Measurements from ENCODE around the gene ZNF653.
A peak's percentile ranks its signal among the peaks of the same experiment; 100 is the strongest.

Gene ZNF653

GRCh38 chr19:11505504-11506100 lies at the start of gene ZNF653:
Gene ZNF653, minus strand, starts transcription at chr19:11505839. Its CDS starts 53 bp downstream, at chr19:11505786.
- peak; percentile 90 to 93 for DNase-seq (ENCODE audit: low read depth in 2 of 2, low spot score in 1 of 2)

GRCh38 chr19:11555246-11555645 lies 49.6 kb upstream of the ZNF653 start:
- no peak for DNase-seq (ENCODE audit: low read depth in 2 of 2, low spot score in 1 of 2)

- DNase-seq (ENCODE audit: low read depth in 2 of 2, low spot score in 1 of 2) = no peak
Measured at GRCh38 chr19:11554160-11554559, 48.5 kb upstream of the ZNF653 start.

GRCh38 chr19:11552666-11553372 lies 47.2 kb upstream of the ZNF653 start:
- DNase-seq (ENCODE audit: low read depth in 2 of 2, low spot score in 1 of 2) = no peak

GRCh38 chr19:11551603-11552235 lies 46.1 kb upstream of the ZNF653 start:
- no peak for DNase-seq (ENCODE audit: low read depth in 2 of 2, low spot score in 1 of 2)

GRCh38 chr19:11550265-11550664 lies 44.6 kb upstream of the ZNF653 start:
- DNase-seq (ENCODE audit: low read depth in 2 of 2, low spot score in 1 of 2) = no peak

GRCh38 chr19:11549386-11549953 lies 43.8 kb upstream of the ZNF653 start:
- DNase-seq (ENCODE audit: low read depth in 2 of 2, low spot score in 1 of 2) = no peak

GRCh38 chr19:11547929-11548700 lies 42.5 kb upstream of the ZNF653 start:
- DNase-seq (ENCODE audit: low read depth in 2 of 2, low spot score in 1 of 2) = no peak

GRCh38 chr19:11541238-11541637 lies 35.6 kb upstream of the ZNF653 start:
- DNase-seq (ENCODE audit: low read depth in 2 of 2, low spot score in 1 of 2) = no peak

GRCh38 chr19:11540645-11541044 lies 35.0 kb upstream of the ZNF653 start:
- no peak for DNase-seq (ENCODE audit: low read depth in 2 of 2, low spot score in 1 of 2)

GRCh38 chr19:11539495-11540365 lies 34.1 kb upstream of the ZNF653 start:
- DNase-seq (ENCODE audit: low read depth in 2 of 2, low spot score in 1 of 2) = no peak

GRCh38 chr19:11538232-11539036 lies 32.8 kb upstream of the ZNF653 start, which contains the start of gene CNN1:
Gene CNN1, plus strand, starts transcription at chr19:11538851. Its CDS starts 77 bp downstream, at chr19:11538928.
- DNase-seq (ENCODE audit: low read depth in 2 of 2, low spot score in 1 of 2) = no peak

GRCh38 chr19:11535792-11536595 lies 30.4 kb upstream of the ZNF653 start:
- peak; percentile 57 to 64 for DNase-seq (ENCODE audit: low read depth in 2 of 2, low spot score in 1 of 2)

GRCh38 chr19:11534948-11535347 lies 29.3 kb upstream of the ZNF653 start:
- no peak for DNase-seq (ENCODE audit: low read depth in 2 of 2, low spot score in 1 of 2)

GRCh38 chr19:11534538-11534937 lies 28.9 kb upstream of the ZNF653 start:
- no peak for DNase-seq (ENCODE audit: low read depth in 2 of 2, low spot score in 1 of 2)

- no peak for DNase-seq (ENCODE audit: low read depth in 2 of 2, low spot score in 1 of 2)
Measured at GRCh38 chr19:11530432-11530831, 24.8 kb upstream of the ZNF653 start.

GRCh38 chr19:11528551-11529341 lies 23.1 kb upstream of the ZNF653 start, which contains the start of gene ECSIT:
Gene ECSIT, minus strand, starts transcription at chr19:11529134. Its CDS starts 9,964 bp downstream, at chr19:11519170.
- peak; percentile 73 to 82 for DNase-seq (ENCODE audit: low read depth in 2 of 2, low spot score in 1 of 2)

- DNase-seq (ENCODE audit: low read depth in 2 of 2, low spot score in 1 of 2) = no peak
Measured at GRCh38 chr19:11519138-11519537, 13.5 kb upstream of the ZNF653 start.

Measured in stimulated activated CD8-positive, alpha-beta memory T cell treated with anti-CD3 and anti-CD28 coated beads, Interleukin-4, amount 100 ng/mL, for 1 hour (primary cell).